GM19395 (cell line): ENCODE results near the gene CROCC.

Source experiments
- ATAC-seq: cut with Tn5 transposase; IDR thresholded peaks from one replicate; pipeline ENCODE4 v1.9.1; 2021; ENCODE audit warnings: mild to moderate bottlenecking, moderate library complexity; ENCODE audit not compliant: unreplicated experiment

The CROCC gene

GRCh38 chr1:16981269-16981849 is 59.6 kb downstream of the CROCC start:
- no peak for ATAC-seq

- ATAC-seq: no peak
Measured at GRCh38 chr1:16982902-16983301, 61.2 kb downstream of the CROCC start.

- no peak for ATAC-seq
Measured at GRCh38 chr1:16983649-16984048, 61.9 kb downstream of the CROCC start.

GRCh38 chr1:16984717-16985116 is 63.0 kb downstream of the CROCC start:
- no peak for ATAC-seq

GRCh38 chr1:16986113-16986512 is 64.4 kb downstream of the CROCC start:
- ATAC-seq: no peak

GRCh38 chr1:16986560-16986959 is 64.8 kb downstream of the CROCC start:
- ATAC-seq: no peak

GRCh38 chr1:16986962-16987361 is 65.2 kb downstream of the CROCC start:
- ATAC-seq: no peak

- no peak for ATAC-seq
Measured at GRCh38 chr1:16988210-16988609, 66.5 kb downstream of the CROCC start.

- no peak for ATAC-seq
Measured at GRCh38 chr1:16989676-16990391, 68.1 kb downstream of the CROCC start.

GRCh38 chr1:16991571-16991970 is 69.8 kb downstream of the CROCC start:
- no peak for ATAC-seq

- no peak for ATAC-seq
Measured at GRCh38 chr1:16992102-16992501, 70.4 kb downstream of the CROCC start.

- ATAC-seq: no peak
Measured at GRCh38 chr1:16992675-16993074, 70.9 kb downstream of the CROCC start.

GRCh38 chr1:16993521-16994038 is 71.8 kb downstream of the CROCC start:
- ATAC-seq: no peak

- no peak for ATAC-seq
Measured at GRCh38 chr1:16996845-16997244, 75.1 kb downstream of the CROCC start.

- ATAC-seq: no peak
Measured at GRCh38 chr1:16998589-16998988, 76.9 kb downstream of the CROCC start.

- no peak for ATAC-seq
Measured at GRCh38 chr1:16999863-17000262, 78.1 kb downstream of the CROCC start.

GRCh38 chr1:17001760-17002523 is 80.2 kb downstream of the CROCC start:
- no peak for ATAC-seq

- no peak for ATAC-seq
Measured at GRCh38 chr1:17002524-17002902, 80.8 kb downstream of the CROCC start.

GRCh38 chr1:17004466-17005364 is 83.0 kb downstream of the CROCC start:
- ATAC-seq: no peak

- no peak for ATAC-seq
Measured at GRCh38 chr1:17005365-17005740, 83.6 kb downstream of the CROCC start.

GRCh38 chr1:17007121-17007520 is 85.4 kb downstream of the CROCC start:
- ATAC-seq: no peak
